ENCODE measurements around the gene ZNF311. TPM values are rescaled to one million over a fixed set of nuclear protein-coding genes. Genes with fewer than 3 reads are reported as not detected.

The ZNF311 gene
- total and polyA plus RNA-seq, 9 of the 15 experiments (the other 6 are each of a cell fraction or from before 2014, with no cell fraction given) = 5.1 to 10.0 (median 7.5) TPM

DNA sequence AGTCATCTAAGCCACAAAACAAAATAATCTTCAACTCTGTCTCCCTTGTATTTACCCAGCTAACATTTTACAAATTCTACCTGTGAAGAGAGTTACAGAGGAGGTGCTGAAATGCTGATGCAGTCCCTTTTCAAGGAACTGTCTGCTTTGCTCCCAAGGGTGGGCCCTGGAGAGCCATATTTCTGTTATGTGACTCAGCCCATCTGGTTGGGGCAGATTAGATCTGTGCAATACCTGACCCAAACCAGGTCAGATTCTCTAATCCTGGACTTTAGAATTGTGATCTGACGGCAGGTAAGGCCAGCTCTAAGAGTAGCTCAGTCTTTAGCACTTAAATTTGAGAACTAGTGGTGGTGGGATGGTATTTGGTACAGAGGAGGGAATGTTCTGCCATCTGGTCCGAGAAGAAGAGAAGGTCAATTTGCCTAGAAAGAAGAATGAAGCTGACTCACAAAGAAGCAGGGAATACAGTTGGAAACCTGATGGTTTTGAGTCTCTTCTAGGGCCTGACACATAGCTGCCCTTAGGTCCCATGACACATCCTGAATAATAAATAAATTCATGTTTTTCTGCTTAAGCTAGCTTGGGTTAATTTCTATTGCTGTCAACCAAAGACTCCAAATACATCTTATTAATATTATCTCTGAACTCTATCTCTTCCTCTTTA is 8.1 kb downstream of the ZNF311 start (continued):
- TF ChIP-seq CBFA2T2 (conservative IDR thresholded peaks at IDR 0.05) (peak; percentile 57), ATF7 (IDR thresholded peaks at IDR 0.05) (0 out of 2 replicates have a peak, but pooled peaks have one; percentile 34), U2AF1 (optimal IDR thresholded peaks at IDR 0.05; ENCODE audit: low read depth, low read length) (no peak), ZNF780A (CRISPR knock-in tag; IDR thresholded peaks at IDR 0.05) (no peak), LEF1 (IDR thresholded peaks at IDR 0.05) (0 out of 2 replicates have a peak, but pooled peaks have one; percentile 41), CBX3 (IDR thresholded peaks at IDR 0.05; ENCODE audit: borderline replicate concordance in 1 of 2, low read length in 2 of 2) (peak in 1 of 2 experiments; percentile 25; a peak in 1 of 3 replicates), ZFP1 (CRISPR knock-in tag; IDR thresholded peaks at IDR 0.05) (no peak), MYNN (IDR thresholded peaks at IDR 0.05) (no peak), MYNN (CRISPR knock-in tag; IDR thresholded peaks at IDR 0.05) (no peak), ZNF212 (CRISPR knock-in tag; IDR thresholded peaks at IDR 0.05) (no peak), ZNF644 (tag; IDR thresholded peaks at IDR 0.05; ENCODE audit: low read depth) (no peak), MAFF (IDR thresholded peaks at IDR 0.05; ENCODE audit: low read length) (peak; percentile 77), BMI1 (IDR thresholded peaks at IDR 0.05; ENCODE audit: low read length) (no peak), L3MBTL2 (IDR thresholded peaks at IDR 0.05) (peak; percentile 40; the same call in 1 of the 2 replicates), RFX5 (IDR thresholded peaks at IDR 0.05; ENCODE audit: low read depth, low read length) (no peak), TAL1 (IDR thresholded peaks at IDR 0.05) (peak; percentile 75), NR3C1 (CRISPR knock-in tag; IDR thresholded peaks at IDR 0.05) (no peak), ZNF224 (CRISPR knock-in tag; IDR thresholded peaks at IDR 0.05) (no peak), ZNF347 (CRISPR knock-in tag; IDR thresholded peaks at IDR 0.05; ENCODE audit: low read depth) (no peak), RBM25 (IDR thresholded peaks at IDR 0.05; ENCODE audit: low read depth, low read length, severe bottlenecking) (peak; percentile 16), TBL1XR1 (IDR thresholded peaks at IDR 0.05; ENCODE audit: low read length in 2 of 2) (0 out of 4 replicates have a peak, but pooled peaks of 1 of the 2 experiments have one; percentile 26), BHLHE40 (IDR thresholded peaks at IDR 0.05; ENCODE audit: low read length) (no peak), HCFC1 (IDR thresholded peaks at IDR 0.05; ENCODE audit: low read depth, low read length) (no peak), TCF3 (CRISPR knock-in tag; IDR thresholded peaks at IDR 0.05) (peak; percentile 84), ZNF445 (CRISPR knock-in tag; IDR thresholded peaks at IDR 0.05; ENCODE audit: low read depth) (no peak), MTA2 (IDR thresholded peaks at IDR 0.05; ENCODE audit: low read depth) (peak; percentile 45; the same call in 1 of the 2 replicates), ZNF551 (CRISPR knock-in tag; IDR thresholded peaks at IDR 0.05) (no peak), MTA1 (IDR thresholded peaks at IDR 0.05; ENCODE audit: borderline replicate concordance) (peak; percentile 41; the same call in 1 of the 2 replicates), ZBTB1 (CRISPR knock-in tag; IDR thresholded peaks at IDR 0.05; ENCODE audit: borderline replicate concordance, low read depth) (no peak)
- TF ChIP-seq, protein P1, sequence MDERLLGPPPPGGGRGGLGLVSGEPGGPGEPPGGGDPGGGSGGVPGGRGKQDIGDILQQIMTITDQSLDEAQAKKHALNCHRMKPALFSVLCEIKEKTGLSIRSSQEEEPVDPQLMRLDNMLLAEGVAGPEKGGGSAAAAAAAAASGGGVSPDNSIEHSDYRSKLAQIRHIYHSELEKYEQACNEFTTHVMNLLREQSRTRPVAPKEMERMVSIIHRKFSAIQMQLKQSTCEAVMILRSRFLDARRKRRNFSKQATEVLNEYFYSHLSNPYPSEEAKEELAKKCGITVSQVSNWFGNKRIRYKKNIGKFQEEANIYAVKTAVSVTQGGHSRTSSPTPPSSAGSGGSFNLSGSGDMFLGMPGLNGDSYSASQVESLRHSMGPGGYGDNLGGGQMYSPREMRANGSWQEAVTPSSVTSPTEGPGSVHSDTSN (CRISPR knock-in tag; IDR thresholded peaks at IDR 0.05; ENCODE audit: low read depth) = no peak
- TF ChIP-seq, protein P1 (tag; conservative IDR thresholded peaks at IDR 0.05; ENCODE audit: low read depth) = no peak
